Ascending aorta (tissue), 2 donors: Measurements from ENCODE around the gene KCNH2. TPM values are rescaled to one million over a fixed set of nuclear protein-coding genes. Genes with fewer than 3 reads are reported as not detected.

Experiments used
- DNase-seq, 2 donors: peaks; one replicate each; pipeline ENCODE4 v3.0.0-alpha.2; 2019; ENCODE audit warnings: low spot score in 2 of 2
- H3K27ac ChIP-seq, 2 donors: fragments of 200-600 bp; sonication (generic); one replicate each; pipeline ENCODE4 v1.5.1; 2016 to 2017; ENCODE audit warnings: mild to moderate bottlenecking in 1 of 2
- H3K27me3 ChIP-seq: fragments of 200-600 bp; sonication (generic); one replicate; pipeline ENCODE4 v1.5.1; 2017
- H3K36me3 ChIP-seq, 2 donors: fragments of 200-600 bp; sonication (generic); one replicate each; pipeline ENCODE4 v1.5.1; 2016
- H3K4me1 ChIP-seq, 2 donors: fragments of 200-600 bp; sonication (generic); one replicate each; pipeline ENCODE4 v1.5.1; 2016 to 2017; ENCODE audit warnings: mild to moderate bottlenecking in 1 of 2
- H3K4me3 ChIP-seq, 2 donors: fragments of 200-600 bp; sonication (generic); one replicate each; pipeline ENCODE4 v1.5.1; 2016 to 2017; ENCODE audit warnings: mild to moderate bottlenecking in 1 of 2
- H3K9me3 ChIP-seq, 2 donors: fragments of 200-600 bp; sonication (generic); one replicate each; pipeline ENCODE4 v1.5.1; 2016
- CTCF ChIP-seq, 3 experiments: fragments of 200-600 bp in 2 of 3; fragments of 450-650 bp in 1 of 3; sonication (generic) in 2 of 3; IDR thresholded peaks; one replicate each; pipeline ENCODE4 v1.5.1; 2016 to 2019; ENCODE audit warnings: antibody characterized with exemption in 3 of 3, mild to moderate bottlenecking in 1 of 3, moderate library complexity in 1 of 3
- intact Hi-C: fragments of 100-400 bp; cut with DNase I; formaldehyde crosslinking; loops from one replicate; pipeline ENCODE4 v1.15.1; 2023
- total RNA-seq: library from RNA; depleted of rRNA; stranded (reverse); fragments of >200 nt; gene quantifications from one replicate; pipeline ENCODE4 v1.1.0, GENCODE V29; 2016

KCNH2 gene
- total RNA-seq, 1 donor from 2014 or later = not detected

GRCh38 chr7:151000897-151001495, 22.9 kb upstream of the KCNH2 start:
- TF ChIP-seq CTCF (IDR thresholded peaks at IDR 0.05) = no peak
- no peaks in the 10 kb centered on the region for H3K36me3 ChIP-seq
- H3K4me1 ChIP-seq = no peaks in the 10 kb centered on the region
- no peaks in the 10 kb centered on the region for H3K27me3 ChIP-seq
- intact Hi-C loops = no loop called here
- DNase-seq = no peak
- no peaks in the 10 kb centered on the region for H3K9me3 ChIP-seq
- no peak overlapping the region for H3K27ac ChIP-seq
- H3K4me3 ChIP-seq = no peak overlapping the region

GRCh38 chr7:150999497-151000230, 21.5 kb upstream of the KCNH2 start:
- H3K27me3 ChIP-seq = no peaks in the 10 kb centered on the region
- TF ChIP-seq CTCF (IDR thresholded peaks at IDR 0.05) = no peak
- no peaks in the 10 kb centered on the region for H3K36me3 ChIP-seq
- DNase-seq = no peak
- no peak overlapping the region for H3K27ac ChIP-seq
- intact Hi-C loops = no loop called here
- H3K4me3 ChIP-seq = no peak overlapping the region
- no peaks in the 10 kb centered on the region for H3K9me3 ChIP-seq
- H3K4me1 ChIP-seq = no peaks in the 10 kb centered on the region

- no peaks in the 10 kb centered on the region for H3K9me3 ChIP-seq
- H3K27me3 ChIP-seq = no peaks in the 10 kb centered on the region
- no peaks in the 10 kb centered on the region for H3K4me1 ChIP-seq
- DNase-seq = no peak
- no peak for TF ChIP-seq CTCF (IDR thresholded peaks at IDR 0.05)
- intact Hi-C loops = no loop called here
- no peak overlapping the region for H3K27ac ChIP-seq
- H3K4me3 ChIP-seq = no peak overlapping the region
- H3K36me3 ChIP-seq = no peaks in the 10 kb centered on the region
These were observed 20.9 kb upstream of the KCNH2 start for GRCh38 chr7:150999001-150999400.

GRCh38 chr7:150998341-150998740, 20.2 kb upstream of the KCNH2 start:
- intact Hi-C loops = no loop called here
- no peak overlapping the region for H3K27ac ChIP-seq
- TF ChIP-seq CTCF (IDR thresholded peaks at IDR 0.05) = no peak

GRCh38 chr7:150997817-150998216, 19.7 kb upstream of the KCNH2 start:
- intact Hi-C loops = no loop called here

More at GRCh38 chr7:150998341-150998740, 20.2 kb upstream of the KCNH2 start:
- Histone ChIP-seq H3K4me1 (no peaks in the 10 kb centered on the region), H3K27me3 (no peaks in the 10 kb centered on the region), H3K4me3 (no peak overlapping the region), H3K36me3 (no peaks in the 10 kb centered on the region), H3K9me3 (no peaks in the 10 kb centered on the region)
- DNase-seq = no peak

More at GRCh38 chr7:150997817-150998216, 19.7 kb upstream of the KCNH2 start:
- Histone ChIP-seq H3K4me1 (no peaks in the 10 kb centered on the region), H3K4me3 (no peak overlapping the region), H3K27ac (no peak overlapping the region), H3K27me3 (no peaks in the 10 kb centered on the region), H3K9me3 (no peaks in the 10 kb centered on the region), H3K36me3 (no peaks in the 10 kb centered on the region)
- no peak for DNase-seq
- TF ChIP-seq CTCF (IDR thresholded peaks at IDR 0.05) = no peak
